ENCODE results near the gene BAZ2A.

DNA sequence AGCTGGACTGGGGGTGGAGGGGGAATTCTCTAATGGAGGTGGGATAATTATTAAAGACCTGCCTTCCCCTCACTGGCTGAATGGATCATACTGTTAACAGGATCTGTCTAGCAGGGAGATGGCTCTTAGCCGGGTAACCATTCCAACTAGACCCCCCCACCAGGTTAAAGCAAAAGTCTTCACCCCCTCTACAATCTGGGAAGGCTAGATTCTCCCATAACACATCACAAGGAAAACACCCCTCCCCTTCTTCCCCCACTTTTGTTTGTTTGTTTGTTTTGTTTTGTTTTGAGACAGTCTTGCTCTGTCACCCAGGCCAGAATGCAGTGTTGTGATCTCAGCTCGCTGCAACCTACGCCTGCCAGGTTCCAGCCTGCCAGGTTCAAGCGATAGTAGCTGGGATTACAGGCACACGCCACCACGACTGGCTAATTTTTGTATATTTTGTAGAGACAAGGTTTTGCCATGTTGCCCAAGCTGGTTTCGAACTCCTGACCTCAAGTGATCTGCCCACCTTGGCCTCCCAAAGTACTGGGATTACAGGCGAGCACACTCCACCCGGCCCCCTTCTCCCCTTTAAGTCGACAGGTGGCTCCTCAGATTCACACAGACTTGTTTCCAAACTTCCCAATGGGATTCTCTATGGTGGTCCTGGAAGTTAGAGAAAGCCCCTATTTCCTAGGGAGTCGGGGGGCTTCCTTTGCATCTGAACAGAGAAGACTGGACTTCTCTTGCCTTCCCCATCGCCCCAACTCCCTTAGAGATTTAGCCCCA, 3.5 kb upstream of the BAZ2A start:
- TF ChIP-seq, protein P1, sequence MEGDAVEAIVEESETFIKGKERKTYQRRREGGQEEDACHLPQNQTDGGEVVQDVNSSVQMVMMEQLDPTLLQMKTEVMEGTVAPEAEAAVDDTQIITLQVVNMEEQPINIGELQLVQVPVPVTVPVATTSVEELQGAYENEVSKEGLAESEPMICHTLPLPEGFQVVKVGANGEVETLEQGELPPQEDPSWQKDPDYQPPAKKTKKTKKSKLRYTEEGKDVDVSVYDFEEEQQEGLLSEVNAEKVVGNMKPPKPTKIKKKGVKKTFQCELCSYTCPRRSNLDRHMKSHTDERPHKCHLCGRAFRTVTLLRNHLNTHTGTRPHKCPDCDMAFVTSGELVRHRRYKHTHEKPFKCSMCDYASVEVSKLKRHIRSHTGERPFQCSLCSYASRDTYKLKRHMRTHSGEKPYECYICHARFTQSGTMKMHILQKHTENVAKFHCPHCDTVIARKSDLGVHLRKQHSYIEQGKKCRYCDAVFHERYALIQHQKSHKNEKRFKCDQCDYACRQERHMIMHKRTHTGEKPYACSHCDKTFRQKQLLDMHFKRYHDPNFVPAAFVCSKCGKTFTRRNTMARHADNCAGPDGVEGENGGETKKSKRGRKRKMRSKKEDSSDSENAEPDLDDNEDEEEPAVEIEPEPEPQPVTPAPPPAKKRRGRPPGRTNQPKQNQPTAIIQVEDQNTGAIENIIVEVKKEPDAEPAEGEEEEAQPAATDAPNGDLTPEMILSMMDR (IDR thresholded peaks at IDR 0.05): no peak
- no peak for TF ChIP-seq POLR2A (IDR thresholded peaks at IDR 0.05)
